Right forelimb (tissue), 1 donor: Measurements from ENCODE around the gene ZNF611.
A peak's percentile ranks its signal among the peaks of the same experiment; 100 is the strongest.
"Not testable (repeated sequence)": the region's sequence is repeated elsewhere in the genome, so short reads cannot be mapped to it uniquely, and the experiment has no call there.

ENCODE experiments used
- DNase-seq: peaks from one replicate; pipeline ENCODE4 v3.0.0-alpha.2; 2018

The ZNF611 gene

GRCh38 chr19:52734893-52735661, at the start of gene ZNF611:
ZNF611 (minus strand) TSS chr19:52735044; CDS start chr19:52715894, 19,150 bp downstream.
- peak; percentile 99 for DNase-seq

GRCh38 chr19:52782864-52783263, 48.0 kb upstream of the ZNF611 start:
- not testable (repeated sequence) for DNase-seq

DNA sequence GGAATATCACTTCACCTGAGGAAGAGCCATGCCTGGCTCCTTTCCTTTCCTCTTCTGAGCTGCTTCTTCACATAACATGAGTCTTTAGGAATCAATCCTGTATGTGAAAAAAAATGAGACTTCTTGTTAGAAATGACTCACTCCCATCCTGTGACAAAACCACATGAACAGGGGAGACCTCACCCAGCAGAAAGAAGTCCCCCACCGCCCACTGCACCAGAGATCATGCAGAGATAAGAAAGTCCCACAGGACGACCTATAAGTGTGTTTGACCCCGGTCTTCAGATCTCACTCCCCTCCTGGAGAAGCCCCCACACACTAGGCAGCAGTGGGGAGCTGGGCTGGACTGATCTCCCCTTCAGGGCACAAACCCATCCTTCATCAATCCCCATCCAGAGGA, 44.0 kb upstream of the ZNF611 start:
- no peak for DNase-seq

DNA sequence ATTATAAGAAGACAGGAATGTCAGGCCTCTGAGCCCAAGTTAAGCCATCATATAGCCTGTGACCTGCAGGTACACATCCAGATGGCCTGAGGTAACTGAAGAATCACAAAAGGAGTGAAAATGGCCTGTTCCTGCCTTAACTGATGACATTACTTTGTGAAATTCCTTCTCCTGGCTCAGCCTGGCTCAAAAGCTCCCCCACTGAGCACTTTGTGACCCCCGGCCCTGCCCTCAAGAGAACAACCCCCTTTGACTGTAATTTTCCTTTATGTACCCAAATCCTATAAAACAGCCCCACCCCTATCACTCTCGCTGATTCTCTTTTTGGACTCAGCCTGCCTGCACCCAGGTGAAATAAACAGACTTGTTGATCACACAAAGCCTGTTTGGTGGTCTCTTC, 21.6 kb upstream of the ZNF611 start:
- DNase-seq: not testable (repeated sequence)

DNA sequence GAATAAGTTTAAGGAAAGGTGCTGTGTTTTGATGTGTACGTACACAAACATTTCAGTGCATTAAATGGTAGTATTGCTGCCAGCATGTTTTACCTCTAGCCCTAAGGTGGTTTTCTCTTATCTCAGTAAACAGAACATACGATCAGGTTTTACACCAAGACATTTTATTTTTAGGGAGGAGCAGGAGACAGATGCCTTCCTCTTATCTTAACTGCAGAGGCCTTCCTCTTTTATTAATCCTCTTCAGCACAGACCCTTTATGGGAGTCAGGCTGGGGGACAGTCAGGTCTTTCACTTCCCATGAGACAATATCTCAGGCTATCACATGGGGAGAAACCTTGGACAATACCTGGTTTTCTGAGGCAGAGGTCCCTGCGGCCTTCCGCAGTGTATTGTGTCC, 14.9 kb upstream of the ZNF611 start:
- no peak for DNase-seq

GRCh38 chr19:52748336-52748950, 13.6 kb upstream of the ZNF611 start:
- DNase-seq: no peak

DNA sequence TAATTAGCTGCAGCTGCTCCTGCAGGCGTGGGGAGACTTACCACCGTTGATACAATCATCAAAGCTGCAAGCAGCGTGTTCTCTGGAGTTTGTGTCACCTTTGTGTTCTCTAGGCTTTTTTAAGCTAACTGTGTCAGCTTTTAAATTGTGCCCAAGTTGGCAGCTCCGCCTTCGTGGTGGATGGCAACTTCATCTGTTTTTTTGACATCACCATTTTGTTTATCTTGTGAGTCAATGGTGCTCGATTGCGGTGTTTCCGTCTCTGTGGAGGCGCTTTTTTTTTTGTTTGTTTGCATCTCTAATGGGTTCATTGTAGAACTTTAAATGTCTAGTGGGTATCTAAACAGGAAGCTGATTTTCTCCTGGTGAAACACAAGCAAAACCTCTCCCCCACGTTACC, 11.1 kb upstream of the ZNF611 start:
- DNase-seq: not testable (repeated sequence)

DNA sequence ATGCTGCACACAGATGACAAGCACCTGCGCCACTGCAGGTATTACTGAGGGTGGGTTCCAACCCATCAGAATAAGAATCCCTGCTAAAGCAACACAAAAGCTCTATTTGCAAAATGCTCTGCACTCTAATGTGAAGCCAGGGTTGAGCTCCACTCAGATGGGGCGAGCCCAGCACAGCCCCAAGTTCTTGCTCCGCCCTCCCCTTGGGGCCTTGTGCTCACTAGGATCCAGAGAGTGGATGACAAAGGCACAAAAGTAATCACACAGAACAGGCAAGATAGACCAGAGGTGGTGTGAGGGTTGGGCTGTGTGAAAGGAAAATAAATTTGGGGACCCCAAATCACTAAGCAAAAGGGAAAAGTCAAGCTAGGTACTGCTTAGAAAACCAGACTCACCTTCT, 8.2 kb upstream of the ZNF611 start:
- DNase-seq: no peak

- DNase-seq: no peak
Observed at GRCh38 chr19:52742516-52742915, 7.7 kb upstream of the ZNF611 start.

DNA sequence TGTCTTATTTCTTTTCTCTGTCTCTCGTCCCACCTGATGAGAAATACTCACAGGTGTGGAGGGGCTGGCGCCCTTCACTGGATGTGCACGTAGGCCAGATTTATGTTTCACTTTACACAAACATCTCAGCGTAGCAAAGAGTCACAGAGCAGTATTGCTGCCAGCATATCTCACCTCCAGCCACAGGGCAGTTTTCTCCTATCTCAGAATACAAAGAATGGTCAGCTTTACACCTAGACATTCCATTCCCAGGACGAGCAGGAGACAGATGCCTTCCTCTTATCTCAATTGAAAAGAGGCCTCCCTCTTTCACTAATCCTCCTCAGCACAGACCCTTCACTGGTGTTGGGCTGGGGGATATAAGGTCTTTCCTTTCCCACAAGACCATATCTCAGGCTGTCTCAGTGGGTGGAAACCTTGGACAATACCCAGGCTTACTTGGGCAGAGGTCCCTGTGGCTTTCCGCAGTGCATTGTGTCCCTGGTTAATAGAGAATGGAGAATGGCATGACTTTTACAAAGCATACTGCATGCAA, 7.2 kb upstream of the ZNF611 start:
- DNase-seq: no peak

DNA sequence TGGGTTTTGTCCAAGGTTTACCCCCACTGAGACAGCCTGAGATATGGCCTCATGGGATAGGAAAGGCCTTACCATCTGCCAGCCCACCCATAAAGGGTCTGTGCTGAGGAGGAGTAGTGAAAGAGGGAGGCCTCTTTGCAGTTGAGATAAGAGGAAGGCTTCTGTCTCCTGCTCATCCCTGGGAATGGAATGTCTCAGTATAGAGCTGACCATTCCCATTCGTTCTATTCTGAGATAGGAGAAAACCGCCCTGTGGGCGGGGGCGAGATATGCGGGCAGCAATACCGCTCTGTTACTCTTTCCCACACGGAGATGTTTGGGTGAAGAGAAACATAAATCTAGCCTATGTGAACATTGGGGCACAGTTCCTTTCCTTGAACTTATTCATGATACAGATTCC, 6.5 kb upstream of the ZNF611 start:
- DNase-seq: not testable (repeated sequence)

DNA sequence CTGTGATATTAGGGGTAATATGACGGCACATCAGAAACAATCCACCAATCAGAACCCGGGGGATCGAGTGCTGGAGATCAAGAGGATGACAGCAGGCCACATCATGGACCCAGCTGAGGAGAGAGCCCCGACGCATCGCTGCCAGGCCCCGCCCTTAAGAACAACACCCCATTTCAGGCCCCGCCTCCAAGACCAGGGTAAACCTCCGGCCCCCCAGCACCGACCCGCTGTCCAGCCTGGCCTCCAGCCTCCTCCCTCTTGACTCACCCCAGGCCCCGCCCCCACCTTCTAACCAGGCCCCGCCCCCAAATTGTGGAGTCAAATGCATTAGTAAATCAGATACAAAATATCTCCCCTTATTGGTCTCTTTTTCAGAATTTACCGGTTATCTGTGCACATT, 4.7 kb upstream of the ZNF611 start:
- no peak for DNase-seq

GRCh38 chr19:52735734-52736133, 890 bp upstream of the ZNF611 start:
- peak; percentile 60 for DNase-seq

- DNase-seq: no peak
Observed at GRCh38 chr19:52734331-52734892, 432 bp downstream of the ZNF611 start.

DNA sequence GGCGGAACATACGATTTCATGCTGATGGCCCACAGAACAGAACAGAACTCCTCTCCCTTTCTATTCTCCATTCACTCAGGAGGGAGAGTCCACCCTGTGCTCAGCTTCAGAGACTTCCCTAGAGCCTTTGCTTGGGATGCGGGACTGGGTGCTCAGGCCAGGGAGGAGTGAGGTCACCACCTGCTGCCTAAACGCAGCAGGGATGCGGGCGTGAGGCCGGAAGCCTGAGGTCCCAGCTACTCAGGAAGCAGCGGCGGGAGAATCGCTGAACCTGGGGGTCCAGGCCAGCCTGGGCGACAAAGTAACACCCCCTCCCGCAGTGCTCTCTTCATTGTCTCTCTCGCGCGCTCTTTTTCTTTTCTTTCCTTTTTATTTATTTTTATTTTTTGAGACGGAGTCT, 8.8 kb downstream of the ZNF611 start:
- not testable (repeated sequence) for DNase-seq

DNA sequence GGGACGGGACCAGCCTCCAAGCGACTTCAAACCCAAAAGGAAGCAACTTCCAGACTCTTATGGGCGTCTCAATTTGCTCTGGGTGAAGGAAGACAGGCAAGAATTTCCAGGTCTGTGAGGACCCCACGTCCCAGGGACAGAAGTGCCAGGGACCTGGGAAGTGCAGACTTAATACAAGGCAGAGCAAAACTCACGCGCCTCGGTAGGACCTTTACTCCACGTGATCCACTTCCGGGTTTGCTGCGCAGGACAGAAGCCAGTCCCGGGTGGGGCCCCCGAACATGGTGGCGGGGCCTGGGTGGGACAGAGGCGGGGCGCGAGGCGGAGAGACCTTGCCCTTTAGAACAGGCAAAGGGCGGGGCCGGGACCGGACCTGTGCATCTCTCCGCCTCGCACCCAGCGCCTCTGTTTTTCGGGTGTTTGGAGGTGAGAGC, 9.3 kb downstream of the ZNF611 start:
- DNase-seq: no peak

DNA sequence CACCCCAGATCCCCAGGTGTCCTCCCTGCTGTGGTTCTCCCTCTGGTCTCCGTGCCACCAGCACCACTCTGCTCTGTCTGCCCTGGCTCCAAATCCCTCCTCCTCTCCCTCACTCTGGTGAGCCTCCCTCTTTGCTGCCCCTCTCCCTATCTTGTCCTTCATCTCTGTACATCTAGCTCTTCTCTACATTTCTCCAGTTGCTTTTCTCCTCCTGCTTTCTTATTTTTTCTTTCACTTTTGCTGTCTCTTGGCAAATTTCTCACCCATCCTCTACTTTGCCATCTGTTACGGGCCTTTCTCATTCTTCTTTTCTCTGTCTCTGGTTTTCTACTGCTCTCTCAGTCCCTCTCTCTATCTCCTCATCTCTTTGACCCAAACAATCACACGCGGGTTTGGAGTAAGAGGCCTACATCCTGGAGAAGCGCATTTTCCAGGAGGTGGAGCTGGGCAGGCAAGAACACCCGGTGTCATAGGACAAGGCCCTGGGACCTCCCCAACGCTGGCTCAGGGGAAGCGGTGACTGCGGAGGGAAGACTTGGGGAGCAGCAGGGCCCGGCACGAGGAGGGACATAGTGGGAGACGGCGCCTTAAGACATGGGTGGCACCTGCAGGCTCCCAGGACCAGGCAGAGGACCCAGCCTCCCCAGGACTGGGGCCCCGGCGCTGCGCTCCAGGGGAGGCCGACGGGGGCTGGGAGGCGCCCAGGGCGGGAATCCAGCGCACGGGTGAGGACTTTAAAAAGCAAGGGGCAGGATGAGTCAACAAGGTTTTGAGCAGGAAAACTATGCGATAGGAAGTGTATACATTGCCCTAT, 9.9 kb downstream of the ZNF611 start:
- no peak for DNase-seq

GRCh38 chr19:52723907-52724598, 10.8 kb downstream of the ZNF611 start:
- DNase-seq: not testable (repeated sequence)

DNA sequence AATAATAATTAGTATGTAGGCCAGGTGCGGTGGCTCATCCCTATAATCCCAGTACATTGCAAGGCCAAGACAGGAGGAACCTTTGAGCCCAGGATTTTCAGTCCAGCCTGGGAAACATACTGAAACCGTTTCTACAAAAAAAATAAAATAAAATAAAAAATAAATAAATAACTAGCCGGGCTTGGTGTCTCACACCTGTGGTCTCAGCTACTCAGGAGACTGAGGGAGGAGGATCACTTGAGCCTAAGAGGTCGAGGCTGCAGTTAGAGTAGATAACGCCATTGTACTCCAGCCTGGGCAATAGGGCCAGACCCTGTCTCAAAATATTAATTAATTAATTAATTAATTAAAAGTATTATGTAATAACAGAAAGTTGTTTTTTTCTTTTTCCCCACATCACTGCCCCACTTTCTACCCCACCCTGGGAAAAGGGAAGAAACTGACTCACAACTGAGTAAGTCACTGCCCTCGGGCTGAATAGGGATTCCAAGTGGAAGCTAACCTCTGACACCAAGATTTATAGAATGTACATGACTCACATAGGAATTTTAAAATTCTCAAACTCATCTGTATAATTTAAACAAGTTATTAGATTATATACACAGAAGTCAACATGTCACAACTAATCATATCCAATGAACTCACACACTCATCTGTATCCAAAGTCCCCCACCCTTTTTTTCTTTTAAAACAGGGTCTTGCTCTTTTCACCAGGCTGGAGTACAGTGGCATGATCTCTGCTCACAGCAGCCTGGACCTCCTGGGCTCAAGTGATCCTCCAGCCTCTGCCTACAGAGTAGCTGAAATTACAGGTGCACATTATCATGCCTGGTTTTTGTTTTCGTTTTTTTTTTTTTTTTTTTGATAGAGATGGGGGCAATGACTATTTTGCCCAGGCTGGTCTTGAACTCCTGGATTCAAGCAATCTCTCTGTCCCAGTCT, 12.5 kb downstream of the ZNF611 start:
- DNase-seq: no peak

- DNase-seq: not testable (repeated sequence)
Observed at GRCh38 chr19:52720541-52720940, 14.3 kb downstream of the ZNF611 start.

GRCh38 chr19:52716522-52716921, 18.3 kb downstream of the ZNF611 start:
- DNase-seq: no peak
